Measurements from ENCODE around the gene ZC3H4. TPM values are rescaled to one million over a fixed set of nuclear protein-coding genes. Genes with fewer than 3 reads are reported as not detected.

ZC3H4 gene
- total and polyA plus RNA-seq, 2 donors (not counting 3 experiments of a cell fraction or from before 2014, with no cell fraction given), result 6.2 to 63.9 TPM

DNA sequence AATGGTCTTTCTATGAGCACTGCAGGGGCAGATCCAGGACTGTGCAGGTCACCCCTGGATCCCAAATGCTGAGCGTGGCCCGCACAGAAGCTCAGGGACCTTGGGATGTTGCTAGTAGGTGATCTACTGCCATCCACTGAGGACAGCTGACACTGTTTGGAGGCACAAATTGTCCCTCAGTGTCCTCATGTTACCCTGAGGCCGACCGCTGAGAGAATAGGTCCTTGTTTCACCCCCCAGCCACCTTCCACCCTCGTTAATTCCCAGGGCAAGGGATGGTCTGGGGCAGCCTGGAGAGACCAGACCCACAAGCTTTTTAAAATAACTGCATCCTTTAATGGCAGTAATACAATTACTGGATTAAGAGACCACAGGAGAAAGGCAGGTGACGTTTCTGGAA lies 49.7 kb downstream of the ZC3H4 start:
- H3K9me3 ChIP-seq (replicated peaks; ENCODE audit: control insufficient read depth, insufficient read depth, low read length), result no peaks in the 10 kb centered on the region
- H3K4me2 ChIP-seq (ENCODE audit: insufficient read depth, low read length), result no peak overlapping the region
- H3K27ac ChIP-seq (ENCODE audit: insufficient read depth, low read depth, low read length), result no peak overlapping the region
- no peaks in the 10 kb centered on the region for H3K27me3 ChIP-seq (ENCODE audit: control insufficient read depth in 2 of 2, insufficient read depth in 2 of 2, low read length in 2 of 2)
- DNase-seq (ENCODE audit: low read depth, low spot score), result no peak
- H3K9ac ChIP-seq (replicated peaks; ENCODE audit: extremely low read depth, insufficient read depth, low read length), result no peak overlapping the region
- FAIRE-seq, result no peak
- H3K9me1 ChIP-seq (replicated peaks; ENCODE audit: control insufficient read depth, extremely low read depth, insufficient read depth, low read length), result no peaks in the 10 kb centered on the region
- dilution Hi-C loops (cut with MboI; ENCODE audit: extremely low pct_ligation_motif_present, low sequenced_read_pairs) (no loop called here), intact Hi-C loops (cut with micrococcal nuclease) (no loop called here)
- TF ChIP-seq FOS (IDR thresholded peaks at IDR 0.05; ENCODE audit: borderline replicate concordance, insufficient read depth, low read length), result no peak
- no peak for TF ChIP-seq JUN (IDR thresholded peaks at IDR 0.05; ENCODE audit: borderline replicate concordance, insufficient read depth, insufficient read length, low read depth)
- TF ChIP-seq MYC (IDR thresholded peaks at IDR 0.05; ENCODE audit: low read depth, low read length), result no peak
- TF ChIP-seq, protein P1, sequence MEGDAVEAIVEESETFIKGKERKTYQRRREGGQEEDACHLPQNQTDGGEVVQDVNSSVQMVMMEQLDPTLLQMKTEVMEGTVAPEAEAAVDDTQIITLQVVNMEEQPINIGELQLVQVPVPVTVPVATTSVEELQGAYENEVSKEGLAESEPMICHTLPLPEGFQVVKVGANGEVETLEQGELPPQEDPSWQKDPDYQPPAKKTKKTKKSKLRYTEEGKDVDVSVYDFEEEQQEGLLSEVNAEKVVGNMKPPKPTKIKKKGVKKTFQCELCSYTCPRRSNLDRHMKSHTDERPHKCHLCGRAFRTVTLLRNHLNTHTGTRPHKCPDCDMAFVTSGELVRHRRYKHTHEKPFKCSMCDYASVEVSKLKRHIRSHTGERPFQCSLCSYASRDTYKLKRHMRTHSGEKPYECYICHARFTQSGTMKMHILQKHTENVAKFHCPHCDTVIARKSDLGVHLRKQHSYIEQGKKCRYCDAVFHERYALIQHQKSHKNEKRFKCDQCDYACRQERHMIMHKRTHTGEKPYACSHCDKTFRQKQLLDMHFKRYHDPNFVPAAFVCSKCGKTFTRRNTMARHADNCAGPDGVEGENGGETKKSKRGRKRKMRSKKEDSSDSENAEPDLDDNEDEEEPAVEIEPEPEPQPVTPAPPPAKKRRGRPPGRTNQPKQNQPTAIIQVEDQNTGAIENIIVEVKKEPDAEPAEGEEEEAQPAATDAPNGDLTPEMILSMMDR (IDR thresholded peaks at IDR 0.05; ENCODE audit: extremely low read depth in 1 of 2, insufficient read depth in 1 of 2, low read depth in 1 of 2, low read length in 2 of 2), result no peak
- no peak for TF ChIP-seq EZH2 (IDR thresholded peaks at IDR 0.05; ENCODE audit: borderline replicate concordance, low read depth, low read length, severe bottlenecking)
- CTCF ChIA-PET, result interaction anchor here (0.9 to 3.4 kb wide), 4 partner anchors 15 to 148 kb away, joined by 3 to 10 read pairs (median 6); no protein-coding TSS in a partner anchor
- no peaks in the 10 kb centered on the region for H4K20me1 ChIP-seq (replicated peaks; ENCODE audit: control insufficient read depth, extremely low read depth, insufficient read depth, low read length)
- H3K4me1 ChIP-seq (ENCODE audit: control insufficient read depth, extremely low read depth, insufficient read depth, low read length), result no peaks in the 10 kb centered on the region
- H3K36me3 ChIP-seq (ENCODE audit: control insufficient read depth in 2 of 2, extremely low read depth in 1 of 2, insufficient read depth in 2 of 2, low read length in 2 of 2), result peaks cover 8 to 39% of the 10 kb centered on the region in 2 experiments
- no peak overlapping the region for H2AFZ ChIP-seq (ENCODE audit: low read depth, low read length)
- H3K4me3 ChIP-seq (replicated peaks in 1 of 3; ENCODE audit: insufficient read depth in 1 of 3, low read depth in 1 of 3, low read length in 3 of 3), result no peak overlapping the region
- H3K79me2 ChIP-seq (ENCODE audit: control insufficient read depth, insufficient read depth, low read length), result no peaks in the 10 kb centered on the region
- POLR2A ChIA-PET, result interaction anchor here (1.0 kb wide), 1 partner anchor 49 kb away, joined by 4 read pairs; the partner anchor contains the start of gene ZC3H4
- BruUV-seq (replicated peaks), result no TSS peak

DNA sequence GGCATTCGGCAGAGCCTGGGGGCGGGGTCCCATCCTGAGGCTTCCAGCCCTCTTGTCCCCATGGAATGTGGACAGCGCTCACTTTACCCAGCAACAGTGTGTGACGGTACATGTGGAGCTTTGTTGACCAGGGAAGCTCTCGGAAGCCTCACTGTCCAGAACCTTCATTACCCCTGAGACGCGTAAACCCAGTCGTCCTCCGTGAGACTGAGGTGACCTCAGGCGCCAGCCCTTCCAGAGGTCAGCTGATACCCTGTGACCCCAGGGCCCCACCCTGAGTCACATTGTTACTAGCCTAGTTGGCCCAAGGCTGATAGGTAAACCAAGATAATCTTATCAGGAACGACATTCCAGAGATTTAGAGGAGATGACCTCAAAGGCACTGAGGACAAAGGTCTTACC lies 55.0 kb downstream of the ZC3H4 start:
- intact Hi-C loops (cut with micrococcal nuclease), result no loop called here
- ChIA-PET CTCF (interaction anchor here (1.2 to 2.1 kb wide), 3 partner anchors 21 to 46 kb away, joined by 3 to 8 read pairs (median 3); no protein-coding TSS in a partner anchor), POLR2A (no interaction called here)
- dilution Hi-C loops (cut with MboI; ENCODE audit: extremely low pct_ligation_motif_present, low sequenced_read_pairs), result no loop called here
- H3K4me1 ChIP-seq (ENCODE audit: control insufficient read depth, extremely low read depth, insufficient read depth, low read length), result no peaks in the 10 kb centered on the region
- no peak overlapping the region for H3K4me3 ChIP-seq (replicated peaks in 1 of 3; ENCODE audit: insufficient read depth in 1 of 3, low read depth in 1 of 3, low read length in 3 of 3)
- TF ChIP-seq POLR2AphosphoS5 (IDR thresholded peaks at IDR 0.05; ENCODE audit: insufficient read depth, low read depth, low read length), result no peak
- no peak for TF ChIP-seq JUN (IDR thresholded peaks at IDR 0.05; ENCODE audit: borderline replicate concordance, insufficient read depth, insufficient read length, low read depth)
- no peak for TF ChIP-seq EZH2 (IDR thresholded peaks at IDR 0.05; ENCODE audit: borderline replicate concordance, low read depth, low read length, severe bottlenecking)
- TF ChIP-seq, protein P2, sequence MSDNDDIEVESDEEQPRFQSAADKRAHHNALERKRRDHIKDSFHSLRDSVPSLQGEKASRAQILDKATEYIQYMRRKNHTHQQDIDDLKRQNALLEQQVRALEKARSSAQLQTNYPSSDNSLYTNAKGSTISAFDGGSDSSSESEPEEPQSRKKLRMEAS (IDR thresholded peaks at IDR 0.05; ENCODE audit: insufficient read depth, insufficient read length), result no peak
- no peak for TF ChIP-seq FOS (IDR thresholded peaks at IDR 0.05; ENCODE audit: borderline replicate concordance, insufficient read depth, low read length)
- TF ChIP-seq POLR2A (IDR thresholded peaks at IDR 0.05; ENCODE audit: low read depth, low read length), result no peak
- no peak for TF ChIP-seq GATA2 (IDR thresholded peaks at IDR 0.05; ENCODE audit: insufficient read depth, insufficient read length, low read depth, low read length)
- TF ChIP-seq MYC (IDR thresholded peaks at IDR 0.05; ENCODE audit: low read depth, low read length), result no peak
- TF ChIP-seq, protein P1 (IDR thresholded peaks at IDR 0.05; ENCODE audit: extremely low read depth in 1 of 2, insufficient read depth in 1 of 2, low read depth in 1 of 2, low read length in 2 of 2), result no peak
- no peaks in the 10 kb centered on the region for H3K36me3 ChIP-seq (ENCODE audit: control insufficient read depth in 2 of 2, extremely low read depth in 1 of 2, insufficient read depth in 2 of 2, low read length in 2 of 2)
- no TSS peak for BruUV-seq (replicated peaks)
- H3K27me3 ChIP-seq (ENCODE audit: control insufficient read depth in 2 of 2, insufficient read depth in 2 of 2, low read length in 2 of 2), result no peaks in the 10 kb centered on the region
- H3K4me2 ChIP-seq (ENCODE audit: insufficient read depth, low read length), result no peak overlapping the region
- no peak overlapping the region for H2AFZ ChIP-seq (ENCODE audit: low read depth, low read length)
- H3K9me1 ChIP-seq (replicated peaks; ENCODE audit: control insufficient read depth, extremely low read depth, insufficient read depth, low read length), result no peaks in the 10 kb centered on the region
- no peaks in the 10 kb centered on the region for H3K79me2 ChIP-seq (ENCODE audit: control insufficient read depth, insufficient read depth, low read length)
- DNase-seq (ENCODE audit: low read depth, low spot score) (no peak), FAIRE-seq (no peak)
- H3K27ac ChIP-seq (ENCODE audit: insufficient read depth, low read depth, low read length), result no peak overlapping the region
- H4K20me1 ChIP-seq (replicated peaks; ENCODE audit: control insufficient read depth, extremely low read depth, insufficient read depth, low read length), result no peaks in the 10 kb centered on the region
- no peak overlapping the region for H3K9ac ChIP-seq (replicated peaks; ENCODE audit: extremely low read depth, insufficient read depth, low read length)
- no peaks in the 10 kb centered on the region for H3K9me3 ChIP-seq (replicated peaks; ENCODE audit: control insufficient read depth, insufficient read depth, low read length)
